ENCODE results near the gene MICU1.

Gene MICU1

DNA sequence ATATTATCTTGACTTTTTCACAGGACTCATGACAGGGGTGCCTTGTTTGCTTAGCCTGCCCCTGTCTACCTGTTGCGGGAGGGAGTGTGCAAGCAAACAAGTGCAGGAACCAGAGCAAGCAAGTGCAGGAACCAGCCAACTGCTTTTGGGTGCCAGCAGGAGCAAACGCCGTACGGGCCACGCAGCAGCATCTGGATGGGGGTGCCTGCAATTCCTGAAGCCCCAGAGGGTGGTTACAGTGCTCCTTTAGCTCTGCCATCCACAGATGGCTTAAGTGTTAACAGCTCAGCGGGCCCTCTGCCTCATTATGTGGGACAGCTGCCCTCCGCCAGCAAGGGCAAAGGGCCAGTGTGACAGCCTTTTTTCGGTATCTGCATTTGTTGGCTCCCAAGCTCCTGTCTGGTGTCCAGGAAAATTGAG lies 83.5 kb downstream of the MICU1 start:
- Histone ChIP-seq H3K27ac (ENCODE audit: low read depth, low read length) (no peak overlapping the region), H3K36me3 (ENCODE audit: control insufficient read depth, insufficient read depth, low read length) (peaks cover 6% of the 10 kb centered on the region), H3K9ac (ENCODE audit: low read length) (no peak overlapping the region), H3K4me3 (ENCODE audit: low read length) (no peak overlapping the region), H3K27me3 (ENCODE audit: control insufficient read depth, insufficient read depth, low read length) (no peaks in the 10 kb centered on the region), H3K4me1 (ENCODE audit: control insufficient read depth, insufficient read depth, low read length) (no peaks in the 10 kb centered on the region)

DNA sequence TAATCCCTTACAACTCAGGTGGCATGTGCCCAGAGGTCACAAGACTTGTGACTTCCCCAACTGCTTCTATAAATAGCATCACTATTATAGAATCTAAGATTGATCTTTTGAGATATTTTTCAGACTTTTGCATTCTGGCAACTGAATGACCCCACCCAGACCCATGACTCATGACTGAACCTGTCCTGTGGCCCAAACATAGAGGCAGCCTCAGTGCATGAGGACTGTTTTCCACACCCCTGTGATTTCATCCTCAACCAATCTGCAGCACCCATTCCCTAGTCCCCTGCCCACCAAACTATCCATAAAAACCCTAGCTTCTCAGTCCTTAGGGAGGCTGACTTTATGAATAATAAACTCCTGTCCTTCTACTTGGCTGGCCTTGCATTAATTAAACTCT lies 84.5 kb downstream of the MICU1 start:
- Histone ChIP-seq H3K27me3 (ENCODE audit: control insufficient read depth, insufficient read depth, low read length) (no peaks in the 10 kb centered on the region), H3K4me1 (ENCODE audit: control insufficient read depth, insufficient read depth, low read length) (no peaks in the 10 kb centered on the region), H3K36me3 (ENCODE audit: control insufficient read depth, insufficient read depth, low read length) (peaks cover 6% of the 10 kb centered on the region), H3K4me3 (ENCODE audit: low read length) (no peak overlapping the region), H3K27ac (ENCODE audit: low read depth, low read length) (no peak overlapping the region), H3K9ac (ENCODE audit: low read length) (no peak overlapping the region)

DNA sequence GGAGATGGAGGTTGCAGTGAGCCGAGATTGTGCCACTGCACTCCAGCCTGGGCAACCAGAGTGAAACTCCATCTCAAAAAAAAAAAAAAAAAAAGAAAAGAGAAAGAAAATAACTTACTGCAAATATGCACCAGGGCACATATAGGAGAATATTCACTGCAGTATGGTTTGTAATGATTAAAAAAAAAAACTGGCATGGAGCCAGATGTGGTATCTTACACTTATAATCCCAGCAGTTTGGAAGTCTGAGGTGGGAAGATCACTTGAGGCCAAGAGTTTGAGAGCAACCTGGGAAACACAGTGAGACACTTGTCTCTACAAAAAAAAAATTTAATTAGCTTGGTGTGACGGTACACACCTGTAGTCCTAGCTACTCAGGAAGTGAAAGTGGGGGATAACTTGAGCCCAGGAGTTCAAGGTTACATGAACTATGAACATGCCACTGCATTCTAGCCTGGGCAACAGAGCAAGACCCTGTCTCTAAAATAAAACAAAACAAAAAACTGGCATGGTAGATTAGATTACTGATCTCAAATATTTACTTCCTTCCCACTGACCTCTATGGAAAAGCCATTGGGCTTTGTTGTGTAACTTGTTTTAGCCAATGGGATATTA lies 85.6 kb downstream of the MICU1 start:
- Histone ChIP-seq H3K27ac (ENCODE audit: low read depth, low read length) (no peak overlapping the region), H3K4me3 (ENCODE audit: low read length) (no peak overlapping the region), H3K9ac (ENCODE audit: low read length) (no peak overlapping the region), H3K36me3 (ENCODE audit: control insufficient read depth, insufficient read depth, low read length) (peaks cover 6% of the 10 kb centered on the region), H3K4me1 (ENCODE audit: control insufficient read depth, insufficient read depth, low read length) (no peaks in the 10 kb centered on the region), H3K27me3 (ENCODE audit: control insufficient read depth, insufficient read depth, low read length) (no peaks in the 10 kb centered on the region)

DNA sequence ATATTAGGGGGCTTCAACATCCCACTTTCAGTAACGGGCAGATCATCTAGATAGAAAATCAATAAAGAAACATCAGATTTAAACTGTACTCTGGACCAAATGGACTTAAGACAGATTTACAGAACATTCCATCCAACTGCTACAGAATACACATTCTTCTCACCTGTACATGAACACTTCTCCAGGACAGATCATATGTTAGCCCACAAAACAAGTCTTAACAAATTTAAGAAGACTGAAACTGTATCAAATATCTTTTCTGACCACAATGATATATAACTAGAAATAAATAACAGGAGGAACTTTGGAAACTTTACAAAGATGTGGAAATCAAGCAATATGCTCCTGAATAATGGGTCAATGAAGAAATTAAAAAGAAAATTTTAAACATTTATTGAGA lies 86.7 kb downstream of the MICU1 start:
- Histone ChIP-seq H3K9ac (ENCODE audit: low read length) (no peak overlapping the region), H3K27me3 (ENCODE audit: control insufficient read depth, insufficient read depth, low read length) (no peaks in the 10 kb centered on the region), H3K4me3 (ENCODE audit: low read length) (no peak overlapping the region), H3K27ac (ENCODE audit: low read depth, low read length) (no peak overlapping the region), H3K4me1 (ENCODE audit: control insufficient read depth, insufficient read depth, low read length) (no peaks in the 10 kb centered on the region), H3K36me3 (ENCODE audit: control insufficient read depth, insufficient read depth, low read length) (peaks cover 6% of the 10 kb centered on the region)

- H3K27ac ChIP-seq (ENCODE audit: low read depth, low read length): no peak overlapping the region
- H3K36me3 ChIP-seq (ENCODE audit: control insufficient read depth, insufficient read depth, low read length): no peaks in the 10 kb centered on the region
- no peak overlapping the region for H3K9ac ChIP-seq (ENCODE audit: low read length)
- H3K27me3 ChIP-seq (ENCODE audit: control insufficient read depth, insufficient read depth, low read length): no peaks in the 10 kb centered on the region
- H3K4me3 ChIP-seq (ENCODE audit: low read length): no peak overlapping the region
- no peaks in the 10 kb centered on the region for H3K4me1 ChIP-seq (ENCODE audit: control insufficient read depth, insufficient read depth, low read length)
These were observed 100.2 kb downstream of the MICU1 start for GRCh38 chr10:72525689-72526088.

DNA sequence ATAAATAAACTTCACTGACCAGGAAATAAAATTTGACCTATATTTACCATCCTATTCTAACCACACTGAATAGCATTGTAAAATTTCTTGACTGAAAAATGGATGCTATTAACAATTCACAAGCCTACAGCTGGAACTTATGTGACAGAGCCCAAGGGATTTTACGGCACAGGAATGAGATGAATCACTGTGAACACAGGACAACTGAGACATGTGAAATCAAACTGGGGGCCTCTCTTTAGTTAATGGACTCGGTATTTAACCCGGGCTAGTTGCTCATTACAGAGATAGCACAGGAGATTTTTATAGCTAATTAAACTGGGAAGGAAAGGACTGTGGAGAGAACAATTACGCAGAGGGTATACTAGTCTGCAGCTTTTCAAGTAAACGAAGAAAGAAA lies 100.6 kb downstream of the MICU1 start:
- Histone ChIP-seq H3K36me3 (ENCODE audit: control insufficient read depth, insufficient read depth, low read length) (no peaks in the 10 kb centered on the region), H3K4me3 (ENCODE audit: low read length) (no peak overlapping the region)

DNA sequence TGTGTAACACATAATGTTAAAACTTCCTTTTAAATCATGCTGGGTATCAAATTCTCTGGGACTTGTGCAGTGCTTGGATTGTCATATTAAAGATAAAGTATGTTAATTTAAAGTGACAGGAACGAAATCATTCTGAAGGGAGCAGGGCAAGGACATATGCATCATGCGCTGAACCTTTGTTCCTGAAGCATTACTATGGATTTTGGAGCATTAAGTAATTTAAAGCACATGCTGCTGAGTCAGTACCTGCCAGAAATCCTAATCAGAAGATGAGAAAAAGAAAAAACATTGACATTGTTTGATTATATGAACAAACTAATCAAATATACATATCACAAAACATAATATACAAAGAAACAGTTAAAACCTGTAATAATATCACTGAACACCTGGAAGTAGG lies 101.4 kb downstream of the MICU1 start:
- no peak overlapping the region for H3K9ac ChIP-seq (ENCODE audit: low read length)
- no peaks in the 10 kb centered on the region for H3K4me1 ChIP-seq (ENCODE audit: control insufficient read depth, insufficient read depth, low read length)
- no peak overlapping the region for H3K4me3 ChIP-seq (ENCODE audit: low read length)

More for the DNA sequence above, 100.6 kb downstream of the MICU1 start:
- H3K27me3 ChIP-seq (ENCODE audit: control insufficient read depth, insufficient read depth, low read length): no peaks in the 10 kb centered on the region
- H3K27ac ChIP-seq (ENCODE audit: low read depth, low read length): no peak overlapping the region
- H3K9ac ChIP-seq (ENCODE audit: low read length): no peak overlapping the region
- no peaks in the 10 kb centered on the region for H3K4me1 ChIP-seq (ENCODE audit: control insufficient read depth, insufficient read depth, low read length)

DNA sequence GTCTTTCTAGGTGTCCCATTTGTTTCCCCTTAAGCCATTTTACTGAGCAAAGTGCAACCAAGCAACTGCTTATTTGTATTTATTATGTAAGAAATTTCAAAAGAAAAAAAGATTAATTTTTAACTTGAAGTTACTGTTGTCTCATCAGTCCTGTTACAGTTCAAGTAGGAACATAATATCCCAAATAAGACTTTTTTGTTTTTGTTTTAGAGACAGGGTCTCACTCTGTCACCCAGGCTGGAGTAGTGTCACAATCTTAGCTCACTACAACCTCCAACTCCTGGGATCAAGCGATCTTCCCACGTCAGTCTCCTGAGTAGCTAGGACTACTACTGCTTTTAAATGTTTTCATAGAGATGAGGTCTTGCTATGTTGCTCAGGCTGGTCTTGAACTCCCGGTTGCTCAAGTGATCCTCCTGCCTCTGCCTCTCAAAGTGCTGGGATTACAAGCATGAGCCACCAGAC lies 101.9 kb downstream of the MICU1 start:
- H3K4me1 ChIP-seq (ENCODE audit: control insufficient read depth, insufficient read depth, low read length): no peaks in the 10 kb centered on the region
- no peaks in the 10 kb centered on the region for H3K36me3 ChIP-seq (ENCODE audit: control insufficient read depth, insufficient read depth, low read length)
- no peaks in the 10 kb centered on the region for H3K27me3 ChIP-seq (ENCODE audit: control insufficient read depth, insufficient read depth, low read length)
- no peak overlapping the region for H3K27ac ChIP-seq (ENCODE audit: low read depth, low read length)
- H3K4me3 ChIP-seq (ENCODE audit: low read length): no peak overlapping the region
- H3K9ac ChIP-seq (ENCODE audit: low read length): no peak overlapping the region

More for the DNA sequence above, 101.4 kb downstream of the MICU1 start:
- Histone ChIP-seq H3K36me3 (ENCODE audit: control insufficient read depth, insufficient read depth, low read length) (no peaks in the 10 kb centered on the region), H3K27me3 (ENCODE audit: control insufficient read depth, insufficient read depth, low read length) (no peaks in the 10 kb centered on the region), H3K27ac (ENCODE audit: low read depth, low read length) (no peak overlapping the region)

GRCh38 chr10:72523062-72523461 lies 102.8 kb downstream of the MICU1 start:
- no peaks in the 10 kb centered on the region for H3K4me1 ChIP-seq (ENCODE audit: control insufficient read depth, insufficient read depth, low read length)
- no peak overlapping the region for H3K27ac ChIP-seq (ENCODE audit: low read depth, low read length)
- H3K4me3 ChIP-seq (ENCODE audit: low read length): no peak overlapping the region
- H3K9ac ChIP-seq (ENCODE audit: low read length): no peak overlapping the region
- no peaks in the 10 kb centered on the region for H3K27me3 ChIP-seq (ENCODE audit: control insufficient read depth, insufficient read depth, low read length)
- H3K36me3 ChIP-seq (ENCODE audit: control insufficient read depth, insufficient read depth, low read length): no peaks in the 10 kb centered on the region

DNA sequence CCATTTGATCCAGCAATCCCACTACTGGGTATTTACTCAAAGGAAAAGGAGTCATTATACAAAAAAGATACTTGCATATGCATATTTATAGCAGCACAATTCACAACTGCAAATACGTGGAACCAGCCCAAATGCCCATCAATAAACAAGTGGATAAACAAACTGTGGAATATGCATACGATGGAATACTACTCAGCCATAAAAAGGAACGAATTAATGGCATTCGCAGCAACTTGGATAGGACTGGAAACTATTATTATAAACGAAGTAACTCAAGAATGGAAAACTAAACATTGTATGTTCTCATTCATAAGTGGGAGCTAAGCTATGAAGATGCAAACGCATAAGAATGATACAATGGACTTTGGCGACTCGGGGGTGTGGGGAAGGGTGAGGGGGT lies 108.6 kb downstream of the MICU1 start:
- Histone ChIP-seq H3K9ac (ENCODE audit: low read length) (no peak overlapping the region), H3K27me3 (ENCODE audit: control insufficient read depth, insufficient read depth, low read length) (no peaks in the 10 kb centered on the region), H3K27ac (ENCODE audit: low read depth, low read length) (no peak overlapping the region), H3K36me3 (ENCODE audit: control insufficient read depth, insufficient read depth, low read length) (no peaks in the 10 kb centered on the region), H3K4me1 (ENCODE audit: control insufficient read depth, insufficient read depth, low read length) (no peaks in the 10 kb centered on the region), H3K4me3 (ENCODE audit: low read length) (no peak overlapping the region)

DNA sequence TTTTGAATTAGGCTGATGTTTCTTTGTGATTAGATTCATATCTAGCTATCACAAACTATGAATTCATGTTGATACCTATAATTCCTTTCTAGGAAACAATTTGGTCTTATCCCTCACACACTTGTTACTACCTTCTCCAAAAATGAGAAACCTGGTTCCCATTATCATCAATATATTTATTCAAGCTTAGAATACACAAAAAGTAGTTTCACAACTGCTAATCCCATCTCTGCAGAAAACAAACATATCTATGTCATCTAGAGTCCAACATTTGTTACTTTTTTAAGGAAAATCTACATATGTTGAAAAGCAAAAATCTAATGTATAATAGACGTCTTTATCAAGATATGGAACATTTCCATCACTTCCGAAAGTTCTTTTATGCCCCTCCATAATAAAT lies 110.4 kb downstream of the MICU1 start:
- Histone ChIP-seq H3K27me3 (ENCODE audit: control insufficient read depth, insufficient read depth, low read length) (no peaks in the 10 kb centered on the region), H3K36me3 (ENCODE audit: control insufficient read depth, insufficient read depth, low read length) (no peaks in the 10 kb centered on the region), H3K9ac (ENCODE audit: low read length) (no peak overlapping the region), H3K4me3 (ENCODE audit: low read length) (no peak overlapping the region), H3K27ac (ENCODE audit: low read depth, low read length) (no peak overlapping the region), H3K4me1 (ENCODE audit: control insufficient read depth, insufficient read depth, low read length) (no peaks in the 10 kb centered on the region)

DNA sequence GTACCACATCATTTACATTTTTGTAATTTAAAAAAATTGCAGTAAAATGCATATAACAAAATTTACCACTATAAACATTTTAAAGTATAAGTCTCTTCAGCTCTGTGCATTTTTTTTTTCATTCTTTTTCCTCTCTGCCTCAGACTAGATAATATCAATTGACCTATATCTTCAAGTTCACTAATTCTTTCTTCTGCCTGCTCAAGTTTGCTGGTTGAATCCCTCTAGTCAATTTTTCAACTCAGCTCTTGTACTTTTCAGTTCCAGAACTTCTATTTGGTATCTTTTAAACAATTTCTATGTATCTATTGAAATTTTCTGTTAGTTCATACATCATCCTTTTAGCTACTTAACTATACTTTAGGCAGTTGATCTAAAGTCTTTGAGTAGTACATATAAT lies 112.0 kb downstream of the MICU1 start:
- no peak overlapping the region for H3K27ac ChIP-seq (ENCODE audit: low read depth, low read length)
- no peaks in the 10 kb centered on the region for H3K27me3 ChIP-seq (ENCODE audit: control insufficient read depth, insufficient read depth, low read length)
- H3K4me3 ChIP-seq (ENCODE audit: low read length): no peak overlapping the region
- no peaks in the 10 kb centered on the region for H3K4me1 ChIP-seq (ENCODE audit: control insufficient read depth, insufficient read depth, low read length)
- H3K36me3 ChIP-seq (ENCODE audit: control insufficient read depth, insufficient read depth, low read length): no peaks in the 10 kb centered on the region
- H3K9ac ChIP-seq (ENCODE audit: low read length): no peak overlapping the region

GRCh38 chr10:72511459-72511858 lies 114.4 kb downstream of the MICU1 start:
- H3K27ac ChIP-seq (ENCODE audit: low read depth, low read length): no peak overlapping the region
- no peak overlapping the region for H3K9ac ChIP-seq (ENCODE audit: low read length)
- no peaks in the 10 kb centered on the region for H3K4me1 ChIP-seq (ENCODE audit: control insufficient read depth, insufficient read depth, low read length)
- no peak overlapping the region for H3K4me3 ChIP-seq (ENCODE audit: low read length)
- no peaks in the 10 kb centered on the region for H3K27me3 ChIP-seq (ENCODE audit: control insufficient read depth, insufficient read depth, low read length)
- H3K36me3 ChIP-seq (ENCODE audit: control insufficient read depth, insufficient read depth, low read length): no peaks in the 10 kb centered on the region

Measured in rectal smooth muscle tissue (tissue), 1 donor.